VCaP (cell line): ENCODE results near the gene KSR1.
"Not testable (repeated sequence)": the region's sequence is repeated elsewhere in the genome, so short reads cannot be mapped to it uniquely, and the experiment has no call there.

Source experiments
- H3K27ac ChIP-seq: fragments of 450-650 bp; 2 replicates; pipeline ENCODE4 v1.5.1; 2017
- TF ChIP-seq, protein P1 (sequence below): fragments of 450-650 bp; conservative IDR thresholded peaks from 2 replicates; pipeline ENCODE4 v1.5.1; 2017; ENCODE audit warnings: mild to moderate bottlenecking, moderate library complexity

The KSR1 gene

DNA sequence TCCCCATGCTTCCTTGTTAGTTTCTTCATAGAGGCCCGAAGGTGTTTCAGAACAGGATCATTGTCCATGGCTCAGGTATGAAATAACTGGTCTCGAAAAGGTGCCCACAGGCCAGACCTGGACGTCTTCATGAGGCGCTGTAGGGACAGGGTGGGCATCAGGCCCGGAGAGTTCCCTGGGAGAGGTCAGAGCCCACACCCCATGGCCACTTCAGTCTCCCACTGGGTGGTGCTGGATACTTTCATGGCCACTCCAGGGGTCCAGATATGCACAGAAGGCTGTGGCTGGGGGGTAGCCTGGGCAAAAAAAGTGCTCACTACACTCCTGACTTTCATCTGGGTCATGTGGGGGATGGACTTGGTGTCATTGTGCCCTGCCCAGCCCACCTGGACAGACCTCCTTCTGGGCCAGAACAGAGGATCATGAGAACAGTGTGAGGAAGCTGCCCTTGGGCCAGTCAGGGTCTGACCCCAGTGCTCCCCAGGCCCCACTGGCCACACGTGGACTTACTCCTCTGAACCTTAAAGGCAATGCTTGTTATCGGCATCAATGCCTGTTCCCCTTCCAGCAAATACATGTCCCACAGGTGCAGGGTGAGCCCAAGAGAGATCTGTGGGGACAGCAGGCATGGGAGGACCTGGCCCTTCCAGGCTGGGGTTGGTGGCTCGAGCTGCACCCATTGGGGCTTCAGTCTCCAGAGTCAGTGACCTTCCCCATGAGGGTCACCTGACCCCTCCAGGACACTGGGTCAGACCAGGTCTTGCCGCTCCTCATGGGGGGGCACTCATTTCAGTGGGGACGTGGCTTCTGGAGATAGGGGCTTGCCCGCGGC is 211.6 kb downstream of the KSR1 start:
- H3K27ac ChIP-seq, result no peak overlapping the region
- TF ChIP-seq, protein P1, sequence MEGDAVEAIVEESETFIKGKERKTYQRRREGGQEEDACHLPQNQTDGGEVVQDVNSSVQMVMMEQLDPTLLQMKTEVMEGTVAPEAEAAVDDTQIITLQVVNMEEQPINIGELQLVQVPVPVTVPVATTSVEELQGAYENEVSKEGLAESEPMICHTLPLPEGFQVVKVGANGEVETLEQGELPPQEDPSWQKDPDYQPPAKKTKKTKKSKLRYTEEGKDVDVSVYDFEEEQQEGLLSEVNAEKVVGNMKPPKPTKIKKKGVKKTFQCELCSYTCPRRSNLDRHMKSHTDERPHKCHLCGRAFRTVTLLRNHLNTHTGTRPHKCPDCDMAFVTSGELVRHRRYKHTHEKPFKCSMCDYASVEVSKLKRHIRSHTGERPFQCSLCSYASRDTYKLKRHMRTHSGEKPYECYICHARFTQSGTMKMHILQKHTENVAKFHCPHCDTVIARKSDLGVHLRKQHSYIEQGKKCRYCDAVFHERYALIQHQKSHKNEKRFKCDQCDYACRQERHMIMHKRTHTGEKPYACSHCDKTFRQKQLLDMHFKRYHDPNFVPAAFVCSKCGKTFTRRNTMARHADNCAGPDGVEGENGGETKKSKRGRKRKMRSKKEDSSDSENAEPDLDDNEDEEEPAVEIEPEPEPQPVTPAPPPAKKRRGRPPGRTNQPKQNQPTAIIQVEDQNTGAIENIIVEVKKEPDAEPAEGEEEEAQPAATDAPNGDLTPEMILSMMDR, result no peak

- no peak overlapping the region for H3K27ac ChIP-seq
- TF ChIP-seq, protein P1, result no peak
Observed at GRCh38 chr17:27668488-27668823, 212.2 kb downstream of the KSR1 start.

DNA sequence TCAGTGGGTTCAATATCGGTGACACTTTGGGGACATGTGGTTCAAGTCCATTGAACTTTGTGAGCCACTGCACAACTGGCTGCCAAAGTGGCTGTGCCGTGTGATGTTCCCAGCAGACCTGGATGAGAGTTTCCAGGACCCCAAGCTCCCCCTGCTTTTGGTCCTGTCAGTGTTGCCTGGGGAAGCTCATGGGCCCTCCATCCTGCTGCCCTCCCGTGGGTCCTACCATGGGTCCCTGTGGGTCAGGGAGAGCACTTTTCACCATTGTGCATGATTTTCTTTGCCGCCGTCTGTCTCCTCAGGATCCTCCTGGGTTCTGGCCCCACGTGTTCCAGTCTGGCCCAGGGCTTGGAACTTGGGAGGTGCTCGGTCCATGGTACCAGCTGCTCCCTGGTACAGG is 212.9 kb downstream of the KSR1 start:
- TF ChIP-seq, protein P1, result no peak
- no peak overlapping the region for H3K27ac ChIP-seq

- TF ChIP-seq, protein P1, result no peak
- H3K27ac ChIP-seq, result no peak overlapping the region
Observed at GRCh38 chr17:27669850-27670249, 213.6 kb downstream of the KSR1 start.

DNA sequence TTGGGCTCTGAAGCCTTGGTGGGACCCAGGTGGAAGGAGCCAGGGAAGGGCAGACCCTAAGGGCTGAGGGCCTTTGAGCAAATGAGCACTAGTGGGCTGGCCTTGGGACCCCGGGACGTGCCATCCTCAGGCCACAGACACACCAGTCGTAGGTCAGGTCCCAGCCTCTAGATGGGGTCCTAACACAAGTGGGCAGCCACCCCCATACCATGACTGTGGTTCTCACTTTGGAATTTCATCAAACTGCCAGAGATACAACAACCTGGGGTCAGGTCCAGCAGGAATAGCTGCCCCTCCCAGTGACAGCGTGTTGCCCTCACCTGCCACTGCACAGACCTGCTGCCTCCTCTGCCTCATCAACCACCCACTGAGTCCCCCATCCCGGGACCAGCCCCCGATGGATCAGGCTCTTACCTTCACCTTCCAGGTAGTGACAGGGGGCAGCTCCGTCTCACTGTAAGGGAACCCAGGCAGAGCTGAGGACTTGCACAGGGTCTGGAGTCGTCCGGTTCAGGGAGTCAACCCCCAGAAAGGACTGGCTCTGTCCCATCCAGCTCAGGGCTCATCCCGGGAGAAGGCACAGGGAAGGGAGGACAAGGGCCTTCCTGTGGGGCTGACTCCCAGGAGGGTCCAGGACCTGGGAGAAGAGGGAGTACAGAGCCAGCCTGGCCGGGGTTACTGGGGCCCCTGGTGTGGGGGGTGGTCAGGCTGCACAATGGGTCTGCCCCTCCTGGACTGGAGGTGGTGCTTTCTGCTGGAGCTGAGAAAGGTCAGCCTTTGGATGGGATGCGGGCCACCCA is 214.7 kb downstream of the KSR1 start:
- TF ChIP-seq, protein P1, result no peak
- no peak overlapping the region for H3K27ac ChIP-seq

- TF ChIP-seq, protein P1, result no peak
Observed at GRCh38 chr17:27671591-27671910, 215.3 kb downstream of the KSR1 start.

GRCh38 chr17:27671977-27672480 is 215.8 kb downstream of the KSR1 start:
- H3K27ac ChIP-seq, result not testable (repeated sequence)

More at GRCh38 chr17:27671591-27671910, 215.3 kb downstream of the KSR1 start:
- H3K27ac ChIP-seq, result no peak overlapping the region
